IPS-18a (cell line): ENCODE results near the gene PLXNC1.

Source experiments
- H3K27ac ChIP-seq: one replicate; pipeline ENCODE4 v1.5.1; 2013; ENCODE audit warnings: low read length
- H3K27me3 ChIP-seq: one replicate; pipeline ENCODE4 v1.6.1; 2013; ENCODE audit warnings: mild to moderate bottlenecking, low read length; ENCODE audit not compliant: control insufficient read depth, insufficient read depth
- H3K36me3 ChIP-seq: one replicate; pipeline ENCODE4 v1.6.1; 2013; ENCODE audit warnings: low read depth, low read length; ENCODE audit not compliant: control insufficient read depth
- H3K4me1 ChIP-seq: one replicate; pipeline ENCODE4 v1.6.1; 2013; ENCODE audit warnings: low read depth, low read length; ENCODE audit not compliant: control insufficient read depth
- H3K4me3 ChIP-seq: one replicate; pipeline ENCODE4 v1.5.1; 2013; ENCODE audit warnings: low read length
- H3K9ac ChIP-seq: one replicate; pipeline ENCODE4 v1.6.1; 2013; ENCODE audit warnings: mild to moderate bottlenecking, low read length, moderate library complexity
- H3K9me3 ChIP-seq: one replicate; pipeline ENCODE4 v1.6.1; 2013; ENCODE audit warnings: low read depth, low read length; ENCODE audit not compliant: control insufficient read depth

Gene PLXNC1

GRCh38 chr12:94280063-94280462, 131.7 kb downstream of the PLXNC1 start:
- Histone ChIP-seq H3K4me3 (no peak overlapping the region), H3K36me3 (no peaks in the 10 kb centered on the region), H3K27ac (no peak overlapping the region), H3K9ac (no peak overlapping the region), H3K27me3 (no peaks in the 10 kb centered on the region), H3K9me3 (no peaks in the 10 kb centered on the region), H3K4me1 (no peaks in the 10 kb centered on the region)

GRCh38 chr12:94282675-94283074, 134.3 kb downstream of the PLXNC1 start:
- no peak overlapping the region for H3K9ac ChIP-seq

GRCh38 chr12:94284046-94284445, 135.7 kb downstream of the PLXNC1 start:
- no peaks in the 10 kb centered on the region for H3K9me3 ChIP-seq
- peaks cover 14% of the 10 kb centered on the region for H3K4me1 ChIP-seq
- no peak overlapping the region for H3K27ac ChIP-seq
- H3K27me3 ChIP-seq: no peaks in the 10 kb centered on the region
- H3K9ac ChIP-seq: no peak overlapping the region
- H3K4me3 ChIP-seq: no peak overlapping the region
- no peaks in the 10 kb centered on the region for H3K36me3 ChIP-seq

More at GRCh38 chr12:94282675-94283074, 134.3 kb downstream of the PLXNC1 start:
- Histone ChIP-seq H3K27ac (no peak overlapping the region), H3K4me3 (no peak overlapping the region), H3K27me3 (no peaks in the 10 kb centered on the region), H3K36me3 (no peaks in the 10 kb centered on the region), H3K9me3 (no peaks in the 10 kb centered on the region), H3K4me1 (peaks cover 14% of the 10 kb centered on the region)

GRCh38 chr12:94284859-94285258, 136.5 kb downstream of the PLXNC1 start:
- Histone ChIP-seq H3K4me1 (peaks cover 14% of the 10 kb centered on the region), H3K4me3 (no peak overlapping the region), H3K27me3 (no peaks in the 10 kb centered on the region), H3K9ac (no peak overlapping the region), H3K9me3 (no peaks in the 10 kb centered on the region), H3K36me3 (no peaks in the 10 kb centered on the region), H3K27ac (no peak overlapping the region)

- Histone ChIP-seq H3K9ac (no peak overlapping the region), H3K4me1 (peaks cover 14% of the 10 kb centered on the region), H3K27me3 (no peaks in the 10 kb centered on the region), H3K36me3 (no peaks in the 10 kb centered on the region), H3K4me3 (no peak overlapping the region), H3K9me3 (no peaks in the 10 kb centered on the region), H3K27ac (no peak overlapping the region)
Observed at GRCh38 chr12:94285943-94286582, 137.7 kb downstream of the PLXNC1 start.

GRCh38 chr12:94286583-94287244, 138.3 kb downstream of the PLXNC1 start:
- Histone ChIP-seq H3K27ac (no peak overlapping the region), H3K9ac (no peak overlapping the region), H3K36me3 (no peaks in the 10 kb centered on the region), H3K9me3 (no peaks in the 10 kb centered on the region), H3K4me1 (peaks cover 14% of the 10 kb centered on the region), H3K27me3 (no peaks in the 10 kb centered on the region), H3K4me3 (no peak overlapping the region)

GRCh38 chr12:94287245-94287628, 138.9 kb downstream of the PLXNC1 start:
- H3K36me3 ChIP-seq: no peaks in the 10 kb centered on the region
- no peaks in the 10 kb centered on the region for H3K9me3 ChIP-seq
- H3K4me1 ChIP-seq: peaks cover 14% of the 10 kb centered on the region
- H3K4me3 ChIP-seq: no peak overlapping the region
- no peak overlapping the region for H3K27ac ChIP-seq
- H3K27me3 ChIP-seq: no peaks in the 10 kb centered on the region
- H3K9ac ChIP-seq: no peak overlapping the region

- Histone ChIP-seq H3K9ac (no peak overlapping the region), H3K27me3 (no peaks in the 10 kb centered on the region), H3K9me3 (no peaks in the 10 kb centered on the region), H3K4me3 (no peak overlapping the region), H3K27ac (no peak overlapping the region), H3K4me1 (peaks cover 14% of the 10 kb centered on the region), H3K36me3 (no peaks in the 10 kb centered on the region)
Observed at GRCh38 chr12:94289461-94290312, 141.3 kb downstream of the PLXNC1 start.

- H3K9me3 ChIP-seq: no peaks in the 10 kb centered on the region
- H3K27me3 ChIP-seq: no peaks in the 10 kb centered on the region
- H3K27ac ChIP-seq: no peak overlapping the region
- H3K36me3 ChIP-seq: no peaks in the 10 kb centered on the region
- peaks cover 14% of the 10 kb centered on the region for H3K4me1 ChIP-seq
- no peak overlapping the region for H3K4me3 ChIP-seq
- no peak overlapping the region for H3K9ac ChIP-seq
Observed at GRCh38 chr12:94290353-94290752, 142.0 kb downstream of the PLXNC1 start.

GRCh38 chr12:94297096-94297699, 148.8 kb downstream of the PLXNC1 start:
- no peaks in the 10 kb centered on the region for H3K9me3 ChIP-seq
- no peaks in the 10 kb centered on the region for H3K4me1 ChIP-seq
- no peaks in the 10 kb centered on the region for H3K27me3 ChIP-seq
- H3K9ac ChIP-seq: no peak overlapping the region
- H3K27ac ChIP-seq: no peak overlapping the region
- no peak overlapping the region for H3K4me3 ChIP-seq
- no peaks in the 10 kb centered on the region for H3K36me3 ChIP-seq

GRCh38 chr12:94297876-94298505, 149.6 kb downstream of the PLXNC1 start:
- H3K27ac ChIP-seq: no peak overlapping the region

More at GRCh38 chr12:94297876-94298505, 149.6 kb downstream of the PLXNC1 start:
- Histone ChIP-seq H3K4me3 (no peak overlapping the region), H3K9ac (no peak overlapping the region), H3K4me1 (no peaks in the 10 kb centered on the region), H3K27me3 (no peaks in the 10 kb centered on the region), H3K36me3 (no peaks in the 10 kb centered on the region), H3K9me3 (no peaks in the 10 kb centered on the region)
